HTERT RPE-1 (cell line): Measurements from ENCODE around the gene CARD6.
"Not testable (repeated sequence)": the region's sequence is repeated elsewhere in the genome, so short reads cannot be mapped to it uniquely, and the experiment has no call there.

Experiments
- in situ Hi-C: fragments of 300-500 bp; cut with MboI; formaldehyde crosslinking; loops from 4 replicates; pipeline ENCODE4 v1.14.3; 2020; ENCODE audit warnings: low sequenced_read_pairs

The CARD6 gene

GRCh38 chr5:40873286-40873880, 32.2 kb downstream of the CARD6 start:
- in situ Hi-C loops: no loop called here

GRCh38 chr5:40875958-40876357, 34.8 kb downstream of the CARD6 start:
- in situ Hi-C loops: no loop called here

- in situ Hi-C loops: no loop called here
These were observed 36.3 kb downstream of the CARD6 start for GRCh38 chr5:40877371-40877988.

DNA sequence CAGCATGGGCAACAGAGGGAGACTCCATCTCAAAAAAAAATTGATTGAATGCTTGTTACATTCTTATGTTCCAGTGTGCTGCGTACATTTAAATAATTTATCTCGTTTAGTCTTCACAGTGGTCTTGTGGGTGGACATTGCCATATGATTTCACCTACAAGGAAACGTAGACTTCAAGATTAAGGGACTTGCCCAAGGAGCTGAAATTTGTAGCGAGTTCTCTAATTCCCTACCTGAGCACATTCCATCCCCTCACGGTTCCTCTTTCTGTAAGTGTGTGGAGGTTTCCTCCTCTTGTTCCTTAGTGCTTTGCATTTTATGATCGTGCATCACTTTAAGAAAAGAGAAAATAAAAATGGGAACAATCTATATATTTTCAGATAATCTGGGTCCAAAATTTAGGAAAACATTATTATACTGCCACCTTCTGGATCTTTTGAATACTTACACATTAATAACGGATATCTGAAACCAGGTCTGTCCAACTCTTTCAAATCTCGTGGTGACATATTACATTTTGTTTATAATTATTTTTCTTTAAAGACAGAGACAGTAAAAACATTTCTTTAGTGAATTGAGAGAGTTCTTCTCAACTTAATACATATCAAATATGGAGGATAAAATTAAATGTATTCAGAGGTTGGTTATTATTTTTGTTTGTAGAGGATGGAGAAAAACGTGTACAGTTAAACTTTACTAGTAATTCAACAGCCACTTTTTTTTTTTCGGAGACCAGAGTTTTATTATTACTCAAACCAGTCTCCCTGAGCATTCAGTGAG, 38.2 kb downstream of the CARD6 start:
- in situ Hi-C loops: no loop called here

DNA sequence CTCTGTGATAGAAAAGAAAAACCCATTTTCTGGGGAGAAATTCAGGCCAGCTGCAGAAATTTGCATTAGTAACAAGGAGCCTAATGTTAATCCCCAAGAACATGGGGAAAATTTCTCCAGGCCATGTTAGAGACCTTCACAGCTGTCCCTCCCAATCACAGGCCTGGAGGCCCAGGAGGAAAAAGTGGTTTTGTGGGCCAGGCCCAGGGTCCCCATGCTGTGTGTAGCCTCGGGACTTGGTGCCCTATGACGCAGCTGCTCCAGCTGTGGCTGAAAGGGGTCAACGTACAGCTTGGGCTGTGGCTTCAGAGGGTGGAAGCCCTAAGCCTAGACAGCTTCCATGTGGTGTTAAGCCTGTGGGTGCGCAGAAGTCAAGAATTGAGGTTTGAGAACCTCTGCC, 41.1 kb downstream of the CARD6 start:
- in situ Hi-C loops: no loop called here

- in situ Hi-C loops: not testable (repeated sequence)
These were observed 41.9 kb downstream of the CARD6 start for GRCh38 chr5:40883051-40883450.

- in situ Hi-C loops: not testable (repeated sequence)
These were observed 54.6 kb downstream of the CARD6 start for GRCh38 chr5:40895440-40896425.

- in situ Hi-C loops: no loop called here
These were observed 63.2 kb downstream of the CARD6 start for GRCh38 chr5:40904205-40904993.

- in situ Hi-C loops: no loop called here
These were observed 63.8 kb downstream of the CARD6 start for GRCh38 chr5:40904994-40905306.

DNA sequence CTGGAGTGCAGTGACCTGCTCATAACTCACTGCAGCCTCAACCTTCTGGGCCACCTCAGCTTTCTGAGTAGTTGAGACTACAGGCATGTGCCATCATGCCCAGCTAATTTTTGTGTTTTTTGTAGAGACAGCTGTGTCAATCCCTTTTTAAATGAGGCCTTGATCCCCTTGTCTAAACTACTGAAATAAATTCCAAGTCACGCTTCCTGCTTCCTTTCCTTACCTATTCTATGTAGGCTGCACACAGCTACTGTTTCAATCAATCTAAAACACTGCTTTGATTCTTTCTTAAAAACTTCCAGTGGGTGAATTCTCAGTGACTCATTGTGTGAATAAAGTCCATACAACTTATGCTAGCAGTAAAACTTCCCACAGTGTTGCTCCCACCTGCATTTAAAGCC, 65.2 kb downstream of the CARD6 start:
- in situ Hi-C loops: no loop called here

DNA sequence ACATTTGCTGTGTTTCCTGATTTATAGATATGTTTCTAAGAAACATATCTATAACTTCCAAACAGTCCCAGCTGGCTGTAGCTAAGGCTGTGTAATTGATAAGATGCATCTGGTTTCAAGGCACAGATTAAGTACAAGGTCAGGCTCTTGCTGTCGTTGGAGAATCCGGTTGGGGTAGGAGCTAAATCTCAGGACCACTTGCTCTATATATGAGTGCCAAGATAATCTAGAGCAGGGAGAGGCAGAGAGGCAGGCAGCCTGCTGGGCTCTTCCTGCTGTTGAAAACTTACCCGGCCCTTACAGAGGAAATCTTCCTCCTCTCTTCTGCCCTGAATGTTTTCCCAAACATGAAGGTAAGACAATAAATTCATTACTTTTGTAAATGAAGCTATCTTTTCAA, 68.1 kb downstream of the CARD6 start, which contains the start of gene C7:
TSS of gene C7 (plus strand) at position 234 of the 400 bp plus-strand sequence. CDS start at position 348, 114 bp downstream.
- in situ Hi-C loops: no loop called here

GRCh38 chr5:40909723-40910122, 68.6 kb downstream of the CARD6 start:
- in situ Hi-C loops: no loop called here
